Left lobe of liver (tissue), 2 donors: Measurements from ENCODE around the gene SCPEP1. TPM values are rescaled to one million over a fixed set of nuclear protein-coding genes. Genes with fewer than 3 reads are reported as not detected.

Experiments used
- ATAC-seq: fragments of 200-7000 bp; cut with Tn5 transposase; one replicate; pipeline ENCODE4 v1.9.1; 2020; ENCODE audit warnings: mild to moderate bottlenecking, moderate library complexity
- DNase-seq: peaks from one replicate; pipeline ENCODE4 v3.0.0-alpha.2; 2020; ENCODE audit warnings: low spot score
- total RNA-seq: library from RNA; stranded (reverse); gene quantifications from one replicate; pipeline ENCODE4 v1.2.1, GENCODE V29; 2021
- donor health status: DM: no; HTN: no; CAD: no; lungs with moderate emphysema.
- donor health status: DM: no; HTN: yes; CAD: no.

Gene SCPEP1
- total RNA-seq, 1 donor from 2014 or later, result 11.6 TPM

DNA sequence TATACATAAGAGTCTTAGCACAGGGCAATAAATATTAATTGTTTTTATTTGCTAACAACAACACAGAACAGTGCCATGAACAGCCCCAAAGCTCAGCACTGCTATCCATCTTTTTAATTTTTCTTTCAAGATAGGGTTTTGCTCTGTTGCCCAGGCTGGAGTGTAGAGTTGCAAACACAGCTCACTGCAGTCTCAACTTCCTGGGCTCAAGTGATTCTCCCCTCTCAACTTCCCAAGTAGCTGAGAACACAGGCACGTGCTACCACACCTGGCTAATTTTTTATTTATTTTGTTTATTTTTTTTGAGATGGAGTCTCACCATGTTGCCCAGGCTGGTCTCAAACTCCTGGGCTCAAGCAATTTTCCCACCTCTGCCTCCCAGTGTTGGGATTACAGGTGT, 59.5 kb downstream of the SCPEP1 start:
- ATAC-seq (no peak), DNase-seq (no peak)

DNA sequence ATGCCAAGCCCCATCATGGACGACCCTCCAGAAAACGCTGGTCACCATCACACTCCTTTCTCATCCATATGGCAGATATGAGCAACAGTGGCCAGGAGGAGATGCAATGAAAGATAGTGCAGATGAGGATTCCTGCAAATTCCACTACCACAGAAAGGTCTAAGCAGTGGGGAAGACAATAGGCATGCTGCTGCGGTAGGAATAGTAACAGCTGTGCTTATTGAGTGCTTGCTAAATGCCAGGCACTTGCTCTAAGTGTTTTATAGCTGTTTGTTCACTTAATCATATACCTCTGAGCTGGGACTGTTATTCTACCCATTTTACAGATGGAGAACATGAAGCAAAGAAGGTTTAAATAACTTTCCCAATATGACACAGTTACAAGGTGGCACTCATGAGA, 60.6 kb downstream of the SCPEP1 start:
- no peak for DNase-seq
- no peak for ATAC-seq

DNA sequence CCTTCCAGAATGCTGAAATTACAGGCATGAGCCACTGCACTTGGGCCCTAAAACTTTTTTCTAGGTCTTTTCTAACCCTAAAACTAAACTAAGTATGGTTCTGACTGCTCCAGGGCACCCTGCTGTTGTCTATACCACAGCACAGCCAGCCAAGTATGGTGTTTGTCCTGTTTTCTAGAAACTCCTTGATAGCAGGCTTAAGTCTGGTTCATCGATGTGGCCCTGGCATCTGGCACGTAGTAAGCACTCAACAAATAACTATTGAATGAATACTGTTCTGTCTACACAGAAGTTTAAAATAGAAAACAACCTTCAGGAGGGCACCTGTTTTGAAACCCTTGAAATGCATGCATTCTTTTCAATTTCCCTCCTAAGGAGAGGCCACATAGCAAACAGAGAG, 62.6 kb downstream of the SCPEP1 start:
- no peak for ATAC-seq
- no peak for DNase-seq

DNA sequence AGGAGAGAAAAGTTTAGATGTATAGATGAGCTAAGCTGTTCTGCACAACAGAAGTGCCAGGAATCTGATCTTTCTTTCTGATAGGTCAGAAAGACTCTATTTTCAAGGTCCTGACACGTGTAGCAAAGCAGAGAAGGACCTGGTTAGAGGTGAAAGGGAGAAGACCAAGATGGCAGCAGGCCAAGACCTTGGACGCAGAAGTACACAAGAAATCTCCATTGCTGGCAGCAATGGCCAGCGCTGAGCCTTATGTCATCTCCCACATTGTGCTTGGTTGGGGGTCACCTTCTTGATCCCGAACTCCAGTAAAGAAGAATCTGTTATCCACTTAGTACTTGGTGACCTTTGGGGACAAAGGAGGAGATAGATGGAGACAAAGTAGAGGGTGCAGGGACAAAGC, 65.3 kb downstream of the SCPEP1 start:
- no peak for DNase-seq

DNA sequence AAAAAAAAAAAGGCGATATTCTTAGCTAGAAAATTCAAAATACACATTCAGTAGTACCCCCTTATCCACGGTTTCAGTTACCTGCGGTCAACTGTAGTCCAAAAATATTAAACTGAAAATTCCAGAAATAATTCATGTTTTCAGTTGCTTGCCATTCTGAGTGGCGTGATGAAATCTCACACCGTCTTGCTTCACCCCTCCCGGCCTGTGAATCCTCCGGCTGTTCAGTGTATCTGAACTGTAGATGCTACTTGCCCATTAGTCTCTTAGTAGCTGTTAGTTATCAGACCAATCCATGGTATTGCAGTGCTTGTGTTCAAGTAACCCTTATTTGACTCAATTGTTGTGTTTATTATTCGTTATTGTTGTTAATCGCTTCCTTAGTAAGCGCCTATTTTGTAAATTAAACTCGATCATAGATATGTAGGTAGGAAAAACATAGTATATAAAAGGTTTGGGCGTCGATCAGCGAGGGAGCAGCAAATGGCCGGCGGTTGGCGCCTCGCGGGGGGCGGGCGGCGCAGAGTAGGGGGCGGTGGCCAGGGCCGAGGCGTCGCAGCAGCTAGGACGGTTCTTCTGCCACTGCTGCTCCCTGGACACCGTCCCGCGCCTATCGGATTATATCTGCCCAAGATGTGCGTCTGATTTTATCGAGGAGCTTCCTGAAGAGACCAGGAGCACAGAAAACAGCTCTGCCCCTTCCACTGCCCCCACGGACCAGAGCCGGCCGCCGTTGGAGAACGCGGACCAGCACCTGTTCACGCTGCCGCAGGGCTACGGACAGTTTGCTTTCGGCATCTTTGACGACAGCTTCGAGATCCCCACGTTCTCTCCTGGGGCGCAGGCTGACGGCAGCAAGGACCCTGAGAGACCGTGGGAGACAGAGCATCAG, 67.3 kb downstream of the SCPEP1 start:
- DNase-seq (no peak), ATAC-seq (no peak)

More for the DNA sequence above, 65.3 kb downstream of the SCPEP1 start:
- no peak for ATAC-seq

DNA sequence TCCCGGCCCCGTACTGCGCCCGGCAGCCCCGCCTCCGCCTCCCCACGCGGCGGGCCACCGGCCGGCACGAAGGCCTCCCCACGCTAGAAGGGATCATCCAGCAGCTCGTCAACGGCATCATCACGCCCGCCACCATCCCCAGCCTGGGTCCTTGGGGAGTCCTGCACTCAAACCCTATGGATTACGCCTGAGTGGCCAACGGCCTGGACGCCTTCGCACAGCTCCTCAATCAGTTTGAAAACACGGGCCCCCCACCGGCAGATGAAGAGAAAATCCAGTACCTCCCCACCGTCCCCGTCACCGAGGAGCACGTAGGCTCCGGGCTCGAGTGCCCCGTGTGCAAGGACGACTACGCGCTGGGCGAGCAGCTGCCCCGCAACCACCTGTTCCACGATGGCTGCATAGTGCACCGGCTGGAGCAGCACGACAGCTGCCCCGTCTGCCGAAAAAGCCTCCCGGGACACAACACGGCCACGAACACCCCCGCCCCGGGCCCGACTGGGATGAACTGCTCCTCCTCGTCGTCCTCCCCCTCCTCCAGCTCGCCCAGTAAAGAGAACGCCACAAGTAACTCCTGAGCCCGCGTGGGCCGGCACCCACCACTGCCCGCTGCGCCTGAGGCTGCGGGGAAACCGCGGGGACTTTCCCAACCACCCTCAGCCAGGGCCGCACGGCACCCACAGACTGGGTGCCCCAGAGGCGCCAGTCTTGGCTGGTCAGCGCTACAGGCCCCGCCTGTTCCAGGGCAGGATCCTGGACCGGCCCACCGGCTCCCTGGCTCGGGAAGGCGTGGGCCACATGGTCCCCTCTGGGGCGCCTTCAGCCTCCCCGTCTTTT, 68.2 kb downstream of the SCPEP1 start:
- peak; percentile 89 for ATAC-seq
- peak; percentile 53 for DNase-seq

DNA sequence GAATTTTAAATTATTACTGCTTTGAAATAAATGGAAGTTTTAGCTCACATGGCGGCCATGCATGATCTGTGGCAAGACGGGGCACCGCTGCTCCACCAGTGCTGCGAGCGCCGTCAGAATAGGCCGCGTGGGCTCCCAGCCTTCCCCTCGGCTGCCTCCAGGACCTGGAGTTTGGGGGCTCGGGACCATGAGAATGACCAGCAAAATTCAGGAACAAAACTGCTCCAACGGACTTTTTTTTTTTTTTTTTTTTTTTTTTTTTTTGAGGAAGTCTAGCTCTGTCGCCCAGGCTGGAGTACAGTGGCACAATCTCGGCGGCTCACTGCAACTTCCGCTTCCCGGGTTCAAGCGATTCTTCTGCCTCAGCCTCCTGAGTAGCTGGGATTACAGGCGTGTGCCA, 68.8 kb downstream of the SCPEP1 start:
- no peak for DNase-seq

DNA sequence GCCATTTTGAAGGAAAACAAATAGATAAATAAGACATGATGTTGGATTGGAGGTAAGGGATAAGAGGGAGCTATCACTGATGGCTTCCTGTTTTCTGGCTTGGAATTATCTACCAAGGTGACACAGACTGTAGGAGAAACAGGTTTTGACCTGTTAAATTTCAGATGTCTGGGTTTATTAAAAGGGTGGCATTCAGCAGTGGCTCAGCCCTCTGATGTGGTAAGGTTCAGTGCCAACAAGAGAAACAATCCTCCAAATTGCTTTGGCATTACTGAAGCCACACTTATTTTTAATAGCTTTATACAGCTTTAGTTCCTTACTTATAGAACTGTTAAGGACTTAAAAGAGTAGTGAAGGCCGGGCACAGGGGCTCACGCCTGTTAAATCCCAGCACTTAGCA, 70.2 kb downstream of the SCPEP1 start:
- ATAC-seq (no peak), DNase-seq (no peak)

More for the DNA sequence above, 68.8 kb downstream of the SCPEP1 start:
- no peak for ATAC-seq

DNA sequence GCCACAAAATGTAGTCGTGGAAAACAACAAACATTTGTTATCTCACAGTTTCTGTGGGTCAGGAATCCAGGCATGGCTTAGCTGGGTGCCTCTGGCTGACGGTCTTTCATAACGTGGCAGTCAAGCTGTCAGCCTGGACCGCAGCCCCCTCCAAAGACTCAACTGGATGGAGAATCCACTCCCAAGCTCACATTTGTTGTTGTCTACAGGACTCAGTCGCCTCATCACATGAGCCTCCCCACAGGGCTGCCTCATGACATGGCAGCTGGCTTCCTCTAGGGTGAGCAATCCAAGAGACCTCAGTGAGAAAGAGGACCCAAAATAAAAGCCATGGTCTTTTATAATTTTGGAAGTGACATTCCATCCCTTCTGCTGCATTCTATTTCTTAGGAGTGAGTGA, 72.4 kb downstream of the SCPEP1 start:
- ATAC-seq, result no peak

DNA sequence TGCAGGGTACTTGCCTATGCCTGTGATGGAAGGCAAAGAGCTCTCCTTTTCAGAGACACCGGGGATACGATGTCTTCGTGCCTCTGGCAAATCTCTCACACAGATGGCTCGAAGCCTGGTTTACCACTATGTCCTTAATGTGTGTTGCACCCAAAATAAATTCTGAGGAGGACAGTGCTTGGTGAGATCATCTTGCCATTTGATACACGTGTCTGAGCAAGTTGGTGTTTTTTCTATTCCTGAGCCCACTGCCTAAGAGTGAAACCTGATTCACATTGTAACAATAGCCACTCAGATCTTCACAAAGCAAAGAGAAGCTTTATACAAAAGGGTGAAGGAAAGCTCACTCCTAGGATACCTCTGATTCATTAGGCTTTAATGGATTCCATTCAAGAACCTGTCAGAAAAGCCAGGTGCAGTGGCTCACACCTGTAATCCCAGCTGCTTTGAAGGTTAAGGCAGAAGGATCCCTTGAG, 74.0 kb downstream of the SCPEP1 start:
- DNase-seq (no peak), ATAC-seq (no peak)

More for the DNA sequence above, 72.4 kb downstream of the SCPEP1 start:
- DNase-seq, result no peak

Other genes starting within 250 kb of the SCPEP1 start
- 1.9 TPM for gene C17orf67, start 144.2 kb upstream of the SCPEP1 start, total RNA-seq
- gene DGKE, start 144.0 kb upstream of the SCPEP1 start, total RNA-seq, result 4.0 TPM
- gene TRIM25, start 64.1 kb upstream of the SCPEP1 start, total RNA-seq, result 55.4 TPM
- gene COIL, start 17.1 kb upstream of the SCPEP1 start, total RNA-seq, result 5.9 TPM
- 60.0 TPM for gene AKAP1, start 107.1 kb downstream of the SCPEP1 start, total RNA-seq